K562 (cell line): ENCODE measurements around the gene AP1G1. TPM values are rescaled to one million over a fixed set of nuclear protein-coding genes. Genes with fewer than 3 reads are reported as not detected.

Experiments used
- DPF2 ChIP-seq: fragments of 450-650 bp; IDR thresholded peaks from 2 replicates; pipeline ENCODE4 v1.6.1; 2016
- HNRNPL ChIP-seq: fragments of 200-400 bp; formaldehyde crosslinking; IDR thresholded peaks from 2 replicates; pipeline ENCODE4 v1.6.1; 2017; ENCODE audit warnings: low read depth, mild to moderate bottlenecking, low read length
- ID3 ChIP-seq, 2 experiments: fragments of 250-450 bp in 1 of 2; fragments of 450-650 bp in 1 of 2; sonication (Bioruptor Pico) in 1 of 2; IDR thresholded peaks; 2 replicates each; pipeline versions ENCODE4 v1.6.1 to v1.8.0; 2016 to 2021; ENCODE audit warnings: mild to moderate bottlenecking in 2 of 2, moderate library complexity in 2 of 2, missing compliant biosample characterization in 1 of 2, missing genetic modification characterization in 1 of 2
- KDM2B ChIP-seq: fragments of 250-450 bp; sonication (Bioruptor Pico); IDR thresholded peaks from 2 replicates; pipeline ENCODE4 v1.8.0; 2021; ENCODE audit warnings: mild to moderate bottlenecking, moderate library complexity
- SIN3B ChIP-seq: fragments of 450-650 bp; IDR thresholded peaks from 2 replicates; pipeline ENCODE4 v1.6.1; 2017; ENCODE audit warnings: low read depth, mild to moderate bottlenecking, moderate library complexity
- SMARCE1 ChIP-seq: fragments of 450-650 bp; IDR thresholded peaks from 2 replicates; pipeline ENCODE4 v1.7.1; 2016; ENCODE audit warnings: mild to moderate bottlenecking
- SREBF1 ChIP-seq: fragments of 150-350 bp; IDR thresholded peaks from 2 replicates; pipeline ENCODE4 v1.6.1; 2014; ENCODE audit warnings: antibody characterized with exemption, low read depth, low read length, borderline replicate concordance
- VEZF1 ChIP-seq: fragments of 200-800 bp; sonication (Bioruptor generic); IDR thresholded peaks from 2 replicates; pipeline ENCODE4 v1.6.1; 2017; ENCODE audit warnings: missing genetic modification characterization, missing compliant biosample characterization
- ZBTB11 ChIP-seq, 3 experiments: fragments of 200-800 bp in 1 of 3; fragments of 250-450 bp in 1 of 3; fragments of 450-650 bp in 1 of 3; sonication (Bioruptor Pico) in 1 of 3; sonication (Bioruptor generic) in 1 of 3; formaldehyde crosslinking in 1 of 3; IDR thresholded peaks; 2 replicates each; pipeline versions ENCODE4 v1.6.1 to v1.8.0; 2016 to 2022; ENCODE audit warnings: mild to moderate bottlenecking in 2 of 3, missing genetic modification characterization in 2 of 3, missing compliant biosample characterization in 1 of 3, moderate library complexity in 1 of 3
- ZBTB7A ChIP-seq: IDR thresholded peaks from 2 replicates; pipeline ENCODE4 v1.6.1; 2011; ENCODE audit warnings: low read depth, mild to moderate bottlenecking, low read length, moderate library complexity, borderline replicate concordance; ENCODE audit not compliant: control insufficient read depth
- ZNF23 ChIP-seq: fragments of 250-450 bp; sonication (Bioruptor Pico); IDR thresholded peaks from 2 replicates; pipeline ENCODE4 v1.4.0; 2020; ENCODE audit warnings: mild to moderate bottlenecking
- ZNF395 ChIP-seq: fragments of 200-800 bp; sonication (Bioruptor generic); IDR thresholded peaks from 2 replicates; pipeline ENCODE4 v1.6.1; 2017; ENCODE audit warnings: missing genetic modification characterization, missing compliant biosample characterization
- ZNF584 ChIP-seq: fragments of 200-800 bp; sonication (Bioruptor generic); IDR thresholded peaks from 2 replicates; pipeline ENCODE4 v1.6.1; 2016; ENCODE audit warnings: low read depth, mild to moderate bottlenecking, missing genetic modification characterization, missing compliant biosample characterization
- polyA plus RNA-seq, 8 experiments: library from polyadenylated mRNA; depleted of rRNA in 4 of 8; stranded (reverse) in 5 of 8; unstranded in 3 of 8; fragments of >200 nt; fragmentation: Nextera tagmentation in 2 of 8; fragmentation: Illumina TruSeq in 1 of 8; extraction: Ambion mirVana in 2 of 8; extraction: Trizol in 1 of 8; gene quantifications; 2 replicates each; pipeline versions ENCODE4 v1.2.1 to v1.2.3, GENCODE V29; 2011 to 2014; ENCODE audit warnings: inconsistent platforms in 1 of 8, missing spikeins in 1 of 8
- total RNA-seq, 7 experiments: library from RNA; depleted of rRNA in 6 of 7; stranded (reverse); fragments of >200 nt in 6 of 7; fragmentation: Illumina TruSeq in 2 of 7; extraction: Trizol in 2 of 7; gene quantifications; 2 replicates each; pipeline versions ENCODE4 v1.2.1 to v1.2.3, GENCODE V29; 2011 to 2021; ENCODE audit warnings: low replicate concordance in 1 of 7
- TF ChIP-seq, protein P1 (sequence below), 2 experiments: fragments of 450-650 bp; IDR thresholded peaks; 2 replicates each; pipeline ENCODE4 v1.6.1; 2016
- TF ChIP-seq, protein P2 (sequence below): fragments of 450-650 bp; IDR thresholded peaks from 2 replicates; pipeline ENCODE4 v1.7.0; 2016; ENCODE audit warnings: borderline replicate concordance

The AP1G1 gene
- total and polyA plus RNA-seq, 9 of the 15 experiments (the other 6 are each of a cell fraction or from before 2014, with no cell fraction given), result 7.0 to 59.2 (median 42.0) TPM

DNA sequence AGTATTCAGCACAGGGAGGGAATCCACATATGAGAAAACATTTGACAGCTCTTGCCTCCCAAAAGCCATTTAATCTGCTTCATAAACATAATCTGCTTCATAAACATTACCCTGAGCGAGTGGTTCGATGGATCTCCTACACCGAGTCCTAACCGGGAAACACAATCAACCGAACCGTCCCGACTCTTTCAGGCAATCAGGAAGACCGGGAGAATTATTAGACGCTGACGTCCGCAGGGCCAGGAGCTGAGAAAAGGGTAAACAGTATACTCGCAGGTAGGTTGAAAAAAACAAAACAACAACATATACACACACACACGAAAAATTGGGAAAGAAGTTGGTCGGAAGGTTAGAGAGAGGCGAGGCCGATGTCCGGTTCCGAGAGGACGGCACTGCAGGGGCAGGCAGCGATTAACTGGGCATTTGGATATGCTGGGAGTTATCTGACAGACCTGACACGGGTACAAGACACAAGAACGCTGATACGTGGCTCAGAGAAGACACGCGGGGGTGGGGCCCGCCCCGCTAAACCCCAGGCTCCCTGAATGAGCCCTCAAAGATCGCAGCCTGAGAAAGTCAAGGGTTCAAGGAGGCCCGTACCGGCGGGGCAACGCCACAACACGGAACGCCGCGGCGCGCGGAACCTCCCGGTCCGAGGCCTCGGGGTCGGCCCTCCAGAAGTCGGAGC, 585 bp downstream of the AP1G1 start (continued):
- TF ChIP-seq ID3 (CRISPR knock-in tag; IDR thresholded peaks at IDR 0.05) (no peak), ID3 (tag; IDR thresholded peaks at IDR 0.05) (no peak), SMARCE1 (peak; percentile 55; the same call in 1 of the 2 replicates), ZBTB7A (0 out of 2 replicates have a peak, but pooled peaks have one; percentile 25), ZNF584 (no peak), ZBTB11 (CRISPR knock-in tag; IDR thresholded peaks at IDR 0.05) (no peak), SREBF1 (no peak), HNRNPL (no peak), SIN3B (no peak), DPF2 (no peak; the same call in 1 of the 2 replicates), KDM2B (CRISPR knock-in tag) (no peak), VEZF1 (CRISPR knock-in tag) (no peak), ZNF23 (no peak), ZNF395 (CRISPR knock-in tag) (0 out of 2 replicates have a peak, but pooled peaks have one; percentile 28)
- TF ChIP-seq, protein P1, sequence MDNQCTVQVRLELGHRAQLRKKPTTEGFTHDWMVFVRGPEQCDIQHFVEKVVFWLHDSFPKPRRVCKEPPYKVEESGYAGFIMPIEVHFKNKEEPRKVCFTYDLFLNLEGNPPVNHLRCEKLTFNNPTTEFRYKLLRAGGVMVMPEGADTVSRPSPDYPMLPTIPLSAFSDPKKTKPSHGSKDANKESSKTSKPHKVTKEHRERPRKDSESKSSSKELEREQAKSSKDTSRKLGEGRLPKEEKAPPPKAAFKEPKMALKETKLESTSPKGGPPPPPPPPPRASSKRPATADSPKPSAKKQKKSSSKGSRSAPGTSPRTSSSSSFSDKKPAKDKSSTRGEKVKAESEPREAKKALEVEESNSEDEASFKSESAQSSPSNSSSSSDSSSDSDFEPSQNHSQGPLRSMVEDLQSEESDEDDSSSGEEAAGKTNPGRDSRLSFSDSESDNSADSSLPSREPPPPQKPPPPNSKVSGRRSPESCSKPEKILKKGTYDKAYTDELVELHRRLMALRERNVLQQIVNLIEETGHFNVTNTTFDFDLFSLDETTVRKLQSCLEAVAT (IDR thresholded peaks at IDR 0.05), result peak; percentile 36 to 62; a peak in 1 of 4 replicates
- TF ChIP-seq, protein P2, sequence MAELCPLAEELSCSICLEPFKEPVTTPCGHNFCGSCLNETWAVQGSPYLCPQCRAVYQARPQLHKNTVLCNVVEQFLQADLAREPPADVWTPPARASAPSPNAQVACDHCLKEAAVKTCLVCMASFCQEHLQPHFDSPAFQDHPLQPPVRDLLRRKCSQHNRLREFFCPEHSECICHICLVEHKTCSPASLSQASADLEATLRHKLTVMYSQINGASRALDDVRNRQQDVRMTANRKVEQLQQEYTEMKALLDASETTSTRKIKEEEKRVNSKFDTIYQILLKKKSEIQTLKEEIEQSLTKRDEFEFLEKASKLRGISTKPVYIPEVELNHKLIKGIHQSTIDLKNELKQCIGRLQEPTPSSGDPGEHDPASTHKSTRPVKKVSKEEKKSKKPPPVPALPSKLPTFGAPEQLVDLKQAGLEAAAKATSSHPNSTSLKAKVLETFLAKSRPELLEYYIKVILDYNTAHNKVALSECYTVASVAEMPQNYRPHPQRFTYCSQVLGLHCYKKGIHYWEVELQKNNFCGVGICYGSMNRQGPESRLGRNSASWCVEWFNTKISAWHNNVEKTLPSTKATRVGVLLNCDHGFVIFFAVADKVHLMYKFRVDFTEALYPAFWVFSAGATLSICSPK, result no peak
